Suprapubic skin (tissue), 4 donors: Measurements from ENCODE around the gene KIAA1755. TPM values are rescaled to one million over a fixed set of nuclear protein-coding genes. Genes with fewer than 3 reads are reported as not detected.

Experiments used
- DNase-seq, 2 donors: peaks; one replicate each; pipeline ENCODE4 v3.0.0-alpha.2; 2019; ENCODE audit warnings: low spot score in 2 of 2
- H3K27ac ChIP-seq: fragments of 200-600 bp; sonication (generic); one replicate; pipeline ENCODE4 v1.5.1; 2019
- H3K27me3 ChIP-seq: fragments of 200-600 bp; sonication (generic); one replicate; pipeline ENCODE4 v1.5.1; 2019
- H3K36me3 ChIP-seq: fragments of 200-600 bp; sonication (generic); one replicate; pipeline ENCODE4 v1.5.1; 2019
- H3K4me1 ChIP-seq: fragments of 200-600 bp; sonication (generic); one replicate; pipeline ENCODE4 v1.5.1; 2019
- H3K4me3 ChIP-seq: fragments of 200-600 bp; sonication (generic); one replicate; pipeline ENCODE4 v1.5.1; 2019; ENCODE audit warnings: mild to moderate bottlenecking
- H3K9me3 ChIP-seq: fragments of 200-600 bp; sonication (generic); one replicate; pipeline ENCODE4 v1.5.1; 2019
- CTCF ChIP-seq, 2 donors: fragments of 200-600 bp in 1 of 2; fragments of 450-650 bp in 1 of 2; sonication (generic) in 1 of 2; IDR thresholded peaks; one replicate each; pipeline ENCODE4 v1.5.1; 2016 to 2019; ENCODE audit warnings: antibody characterized with exemption in 2 of 2, mild to moderate bottlenecking in 1 of 2, moderate library complexity in 1 of 2
- EP300 ChIP-seq: sonication (generic); formaldehyde crosslinking; IDR thresholded peaks from one replicate; pipeline ENCODE4 v1.6.1; 2017; ENCODE audit warnings: antibody characterized with exemption
- POLR2A ChIP-seq, 2 donors: fragments of 450-650 bp; IDR thresholded peaks; one replicate each; pipeline ENCODE4 v1.6.1; 2017; ENCODE audit warnings: antibody characterized with exemption in 2 of 2, mild to moderate bottlenecking in 2 of 2, moderate library complexity in 2 of 2
- POLR2AphosphoS5 ChIP-seq, 3 donors: sonication (generic); formaldehyde crosslinking; IDR thresholded peaks; one replicate each; pipeline ENCODE4 v1.6.1; 2017; ENCODE audit warnings: antibody characterized with exemption in 3 of 3
- WGBS: methylation state at CpG from one replicate; pipeline ENCODE4 v1.1.5; 2018; 5-methylcytosine and 5-hydroxymethylcytosine counted together
- total RNA-seq, 4 donors: library from RNA; depleted of rRNA; stranded (reverse); fragments of >200 nt; gene quantifications; one replicate each; pipeline ENCODE4 v1.1.0, GENCODE V29; 2016

The KIAA1755 gene
- total RNA-seq, 4 donors from 2014 or later = 1.2 to 3.3 (median 2.0) TPM; not detected in 1

- 97% methylated on average over 2 of the region's 2 CpGs for WGBS
- H3K4me3 ChIP-seq = no peak overlapping the region
- no peak for TF ChIP-seq POLR2A (IDR thresholded peaks at IDR 0.05)
- no peak for TF ChIP-seq POLR2AphosphoS5 (IDR thresholded peaks at IDR 0.05)
- TF ChIP-seq CTCF (IDR thresholded peaks at IDR 0.05) = no peak
- no peak for TF ChIP-seq EP300
- H3K36me3 ChIP-seq = no peaks in the 10 kb centered on the region
- no peaks in the 10 kb centered on the region for H3K9me3 ChIP-seq
- H3K4me1 ChIP-seq = no peaks in the 10 kb centered on the region
- H3K27me3 ChIP-seq = no peaks in the 10 kb centered on the region
- DNase-seq = peak in 1 of 2 donors; percentile 18
- no peak overlapping the region for H3K27ac ChIP-seq
Observed at GRCh38 chr20:38278763-38279162, 18.2 kb upstream of the KIAA1755 start.

GRCh38 chr20:38278131-38278530 lies 17.6 kb upstream of the KIAA1755 start:
- H3K4me1 ChIP-seq = no peaks in the 10 kb centered on the region
- H3K4me3 ChIP-seq = no peak overlapping the region
- no peak for TF ChIP-seq CTCF (IDR thresholded peaks at IDR 0.05)
- TF ChIP-seq POLR2AphosphoS5 (IDR thresholded peaks at IDR 0.05) = no peak
- TF ChIP-seq POLR2A (IDR thresholded peaks at IDR 0.05) = no peak
- no peak for TF ChIP-seq EP300
- H3K27me3 ChIP-seq = no peaks in the 10 kb centered on the region
- H3K36me3 ChIP-seq = no peaks in the 10 kb centered on the region
- WGBS = 80% methylated on average over 14 of the region's 14 CpGs
- peak in 1 of 2 donors; percentile 52 for DNase-seq
- no peaks in the 10 kb centered on the region for H3K9me3 ChIP-seq
- H3K27ac ChIP-seq = no peak overlapping the region

- Histone ChIP-seq H3K9me3 (no peaks in the 10 kb centered on the region), H3K27me3 (no peaks in the 10 kb centered on the region), H3K27ac (no peak overlapping the region), H3K4me3 (no peak overlapping the region), H3K36me3 (no peaks in the 10 kb centered on the region), H3K4me1 (no peaks in the 10 kb centered on the region)
- TF ChIP-seq EP300 = no peak
- WGBS = 93% methylated on average over 2 of the region's 2 CpGs
- no peak for DNase-seq
Observed at GRCh38 chr20:38277691-38278090, 17.2 kb upstream of the KIAA1755 start.

- H3K4me1 ChIP-seq = no peaks in the 10 kb centered on the region
- DNase-seq = no peak
- TF ChIP-seq POLR2A (IDR thresholded peaks at IDR 0.05) (no peak), POLR2AphosphoS5 (IDR thresholded peaks at IDR 0.05) (no peak), EP300 (no peak), CTCF (IDR thresholded peaks at IDR 0.05) (no peak)
- H3K27ac ChIP-seq = no peak overlapping the region
- no peaks in the 10 kb centered on the region for H3K9me3 ChIP-seq
- H3K4me3 ChIP-seq = no peak overlapping the region
- H3K36me3 ChIP-seq = no peaks in the 10 kb centered on the region
- no peaks in the 10 kb centered on the region for H3K27me3 ChIP-seq
- WGBS = 95% methylated on average over 5 of the region's 5 CpGs
Observed at GRCh38 chr20:38277285-38277684, 16.8 kb upstream of the KIAA1755 start.

- H3K27ac ChIP-seq = no peak overlapping the region
- no peak for TF ChIP-seq CTCF (IDR thresholded peaks at IDR 0.05)
- TF ChIP-seq POLR2A (IDR thresholded peaks at IDR 0.05) = no peak
- TF ChIP-seq EP300 = no peak
- no peak for TF ChIP-seq POLR2AphosphoS5 (IDR thresholded peaks at IDR 0.05)
- peaks cover 6% of the 10 kb centered on the region for H3K4me1 ChIP-seq
- no peaks in the 10 kb centered on the region for H3K27me3 ChIP-seq
- no peak overlapping the region for H3K4me3 ChIP-seq
- DNase-seq = peak in 1 of 2 donors; percentile 35
- H3K36me3 ChIP-seq = no peaks in the 10 kb centered on the region
- no peaks in the 10 kb centered on the region for H3K9me3 ChIP-seq
- 88% methylated on average over 12 of the region's 12 CpGs for WGBS
Observed at GRCh38 chr20:38275815-38276550, 15.4 kb upstream of the KIAA1755 start.
